ENCODE measurements around the gene SLC35E2B. TPM values are rescaled to one million over a fixed set of nuclear protein-coding genes. Genes with fewer than 3 reads are reported as not detected.

SLC35E2B gene
- total RNA-seq, 1 donor from 2014 or later: 45.1 TPM

DNA sequence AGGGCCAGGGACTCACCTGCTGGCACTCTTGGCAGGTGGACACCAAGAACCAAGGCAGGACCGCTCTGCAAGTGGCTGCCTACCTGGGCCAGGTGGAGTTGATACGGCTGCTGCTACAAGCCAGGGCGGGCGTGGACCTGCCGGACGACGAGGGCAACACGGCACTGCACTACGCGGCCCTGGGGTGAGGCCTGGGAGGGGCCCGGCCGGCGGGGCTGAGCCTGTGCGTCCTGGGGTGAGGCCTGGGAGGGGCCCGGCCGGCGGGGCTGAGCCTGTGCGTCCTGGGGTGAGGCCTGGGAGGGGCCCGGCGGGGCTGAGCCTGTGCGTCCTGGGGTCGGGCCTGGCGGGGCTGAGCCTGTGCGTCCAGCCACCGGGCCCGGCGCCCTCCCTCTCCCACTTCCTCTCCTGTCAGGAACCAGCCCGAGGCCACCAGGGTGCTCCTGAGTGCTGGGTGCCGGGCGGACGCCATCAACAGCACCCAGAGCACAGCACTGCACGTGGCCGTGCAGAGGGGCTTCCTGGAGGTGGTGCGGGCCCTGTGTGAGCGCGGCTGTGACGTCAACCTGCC is 65.2 kb downstream of the SLC35E2B start:
- Histone ChIP-seq H3K27ac (ENCODE audit: low read depth, low read length) (no peak overlapping the region), H3K79me2 (ENCODE audit: insufficient read depth, low read length) (no peaks in the 10 kb centered on the region), H2AFZ (ENCODE audit: low read depth, low read length) (no peak overlapping the region), H4K20me1 (ENCODE audit: insufficient read depth, low read length) (peaks cover 13% of the 10 kb centered on the region), H3K9me3 (ENCODE audit: insufficient read depth, low read depth, low read length) (no peaks in the 10 kb centered on the region), H3K9ac (ENCODE audit: low read length) (no peak overlapping the region), H3K36me3 (ENCODE audit: insufficient read depth, low read length) (no peaks in the 10 kb centered on the region), H3K4me2 (ENCODE audit: low read length) (no peak overlapping the region), H3K4me3 (ENCODE audit: insufficient read depth, low read depth, low read length) (no peak overlapping the region), H3K4me1 (ENCODE audit: insufficient read depth, low read length) (peaks cover 5% of the 10 kb centered on the region), H3K27me3 (ENCODE audit: insufficient read depth, low read length) (peaks cover 3% of the 10 kb centered on the region)
- H3K27me3 Mint-ChIP-seq (ENCODE audit: low read depth, unreplicated experiment): no peaks in the 10 kb centered on the region
- H3K4me1 Mint-ChIP-seq (ENCODE audit: low read depth, unreplicated experiment): peaks cover 5% of the 10 kb centered on the region
- no peak overlapping the region for H3K27ac Mint-ChIP-seq (ENCODE audit: unreplicated experiment)
- no peak overlapping the region for H3K4me3 Mint-ChIP-seq (ENCODE audit: unreplicated experiment)
- TF ChIP-seq EZH2 (IDR thresholded peaks at IDR 0.05; ENCODE audit: insufficient read depth, low read length): no peak
- TF ChIP-seq, protein P1, sequence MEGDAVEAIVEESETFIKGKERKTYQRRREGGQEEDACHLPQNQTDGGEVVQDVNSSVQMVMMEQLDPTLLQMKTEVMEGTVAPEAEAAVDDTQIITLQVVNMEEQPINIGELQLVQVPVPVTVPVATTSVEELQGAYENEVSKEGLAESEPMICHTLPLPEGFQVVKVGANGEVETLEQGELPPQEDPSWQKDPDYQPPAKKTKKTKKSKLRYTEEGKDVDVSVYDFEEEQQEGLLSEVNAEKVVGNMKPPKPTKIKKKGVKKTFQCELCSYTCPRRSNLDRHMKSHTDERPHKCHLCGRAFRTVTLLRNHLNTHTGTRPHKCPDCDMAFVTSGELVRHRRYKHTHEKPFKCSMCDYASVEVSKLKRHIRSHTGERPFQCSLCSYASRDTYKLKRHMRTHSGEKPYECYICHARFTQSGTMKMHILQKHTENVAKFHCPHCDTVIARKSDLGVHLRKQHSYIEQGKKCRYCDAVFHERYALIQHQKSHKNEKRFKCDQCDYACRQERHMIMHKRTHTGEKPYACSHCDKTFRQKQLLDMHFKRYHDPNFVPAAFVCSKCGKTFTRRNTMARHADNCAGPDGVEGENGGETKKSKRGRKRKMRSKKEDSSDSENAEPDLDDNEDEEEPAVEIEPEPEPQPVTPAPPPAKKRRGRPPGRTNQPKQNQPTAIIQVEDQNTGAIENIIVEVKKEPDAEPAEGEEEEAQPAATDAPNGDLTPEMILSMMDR (IDR thresholded peaks at IDR 0.05; ENCODE audit: insufficient read depth, low read depth, low read length): no peak
- DNase-seq (ENCODE audit: low read depth) (no peak), FAIRE-seq (no peak)
- H3K9me3 Mint-ChIP-seq (ENCODE audit: unreplicated experiment): no peaks in the 10 kb centered on the region
- H3K36me3 Mint-ChIP-seq (ENCODE audit: low read depth, unreplicated experiment): no peaks in the 10 kb centered on the region

DNA sequence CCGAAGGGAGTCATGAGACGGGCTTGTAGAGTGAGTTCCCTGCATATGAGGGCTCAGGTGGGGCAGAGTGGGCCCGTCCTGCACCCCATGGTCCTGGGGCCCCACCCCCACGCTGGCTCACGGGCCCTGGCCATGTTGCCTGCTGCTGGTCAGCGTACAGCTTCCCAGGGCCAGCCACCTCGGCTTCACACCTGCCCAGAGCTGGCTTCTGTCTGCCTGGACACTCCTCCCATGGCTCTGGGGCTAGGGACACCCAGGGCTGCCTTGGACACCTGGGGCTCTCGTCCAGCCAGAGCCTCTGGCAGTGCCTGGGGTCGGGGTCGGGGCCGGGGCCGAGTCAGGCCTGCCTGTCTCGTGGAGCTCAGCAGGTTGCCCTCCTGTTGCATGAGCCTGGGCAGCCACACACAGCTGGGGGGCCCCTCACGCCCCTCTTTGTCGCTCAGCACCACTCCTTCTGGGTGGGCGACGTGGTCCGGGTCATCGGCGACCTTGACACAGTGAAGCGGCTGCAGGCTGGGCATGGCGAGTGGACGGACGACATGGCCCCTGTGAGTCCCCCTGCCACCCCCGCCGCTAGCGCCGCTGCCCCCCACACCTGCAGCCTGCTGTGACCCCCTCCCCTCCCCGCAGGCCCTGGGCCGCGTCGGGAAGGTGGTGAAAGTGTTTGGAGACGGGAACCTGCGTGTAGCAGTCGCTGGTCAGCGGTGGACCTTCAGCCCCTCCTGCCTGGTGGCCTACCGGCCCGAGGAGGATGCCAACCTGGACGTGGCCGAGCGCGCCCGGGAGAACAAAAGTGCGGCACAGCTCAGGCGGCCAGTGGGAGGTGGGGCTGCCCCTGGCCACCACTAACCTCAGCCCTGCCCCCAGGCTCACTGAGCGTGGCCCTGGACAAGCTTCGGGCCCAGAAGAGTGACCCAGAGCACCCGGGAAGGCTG is 66.1 kb downstream of the SLC35E2B start:
- no peaks in the 10 kb centered on the region for H3K9me3 ChIP-seq (ENCODE audit: insufficient read depth, low read depth, low read length)
- Mint-ChIP-seq H3K27ac (ENCODE audit: unreplicated experiment) (no peak overlapping the region), H3K9me3 (ENCODE audit: unreplicated experiment) (no peaks in the 10 kb centered on the region), H3K36me3 (ENCODE audit: low read depth, unreplicated experiment) (no peaks in the 10 kb centered on the region), H3K27me3 (ENCODE audit: low read depth, unreplicated experiment) (no peaks in the 10 kb centered on the region), H3K4me1 (ENCODE audit: low read depth, unreplicated experiment) (peaks cover 8% of the 10 kb centered on the region), H3K4me3 (ENCODE audit: unreplicated experiment) (no peak overlapping the region)
- peaks cover 21% of the 10 kb centered on the region for H4K20me1 ChIP-seq (ENCODE audit: insufficient read depth, low read length)
- H3K27ac ChIP-seq (ENCODE audit: low read depth, low read length): no peak overlapping the region
- DNase-seq (ENCODE audit: low read depth): no peak
- no peak for TF ChIP-seq EZH2 (IDR thresholded peaks at IDR 0.05; ENCODE audit: insufficient read depth, low read length)
- TF ChIP-seq, protein P1 (IDR thresholded peaks at IDR 0.05; ENCODE audit: insufficient read depth, low read depth, low read length): no peak
- H3K4me1 ChIP-seq (ENCODE audit: insufficient read depth, low read length): peaks cover 9% of the 10 kb centered on the region
- no peaks in the 10 kb centered on the region for H3K79me2 ChIP-seq (ENCODE audit: insufficient read depth, low read length)
- no peak overlapping the region for H2AFZ ChIP-seq (ENCODE audit: low read depth, low read length)
- H3K36me3 ChIP-seq (ENCODE audit: insufficient read depth, low read length): no peaks in the 10 kb centered on the region
- no peak overlapping the region for H3K4me2 ChIP-seq (ENCODE audit: low read length)
- no peak for FAIRE-seq
- no peak overlapping the region for H3K4me3 ChIP-seq (ENCODE audit: insufficient read depth, low read depth, low read length)
- H3K9ac ChIP-seq (ENCODE audit: low read length): no peak overlapping the region
- H3K27me3 ChIP-seq (ENCODE audit: insufficient read depth, low read length): no peaks in the 10 kb centered on the region
